A673 (cell line): ENCODE data around the gene PPP5C.

ENCODE experiments used
- CTCF ChIP-seq: fragments of 300-800, 200-600 bp; sonication (generic); conservative IDR thresholded peaks from 2 replicates; pipeline ENCODE4 v1.5.1; 2017; ENCODE audit warnings: low read depth, mild to moderate bottlenecking, antibody characterized with exemption, low read length, moderate library complexity, mixed read lengths
- EZH2 ChIP-seq: fragments of 200-600 bp; sonication (generic); IDR thresholded peaks from 2 replicates; pipeline ENCODE4 v1.6.1; 2017; ENCODE audit warnings: borderline replicate concordance, low read depth, mild to moderate bottlenecking, mixed read lengths, antibody characterized with exemption, low read length; ENCODE audit not compliant: poor library complexity, severe bottlenecking

- TF ChIP-seq EZH2 (no peak), CTCF (no peak)
These were observed 47.5 kb downstream of the PPP5C start for GRCh38 chr19:46394402-46394797.
